LNCAP (cell line): ENCODE measurements around the gene CDC45.

Experiments used
- TF ChIP-seq, protein P1 (sequence below): fragments of 450-650 bp; IDR thresholded peaks from 2 replicates; pipeline ENCODE4 v1.5.1; 2017; ENCODE audit warnings: mild to moderate bottlenecking

Gene CDC45

DNA sequence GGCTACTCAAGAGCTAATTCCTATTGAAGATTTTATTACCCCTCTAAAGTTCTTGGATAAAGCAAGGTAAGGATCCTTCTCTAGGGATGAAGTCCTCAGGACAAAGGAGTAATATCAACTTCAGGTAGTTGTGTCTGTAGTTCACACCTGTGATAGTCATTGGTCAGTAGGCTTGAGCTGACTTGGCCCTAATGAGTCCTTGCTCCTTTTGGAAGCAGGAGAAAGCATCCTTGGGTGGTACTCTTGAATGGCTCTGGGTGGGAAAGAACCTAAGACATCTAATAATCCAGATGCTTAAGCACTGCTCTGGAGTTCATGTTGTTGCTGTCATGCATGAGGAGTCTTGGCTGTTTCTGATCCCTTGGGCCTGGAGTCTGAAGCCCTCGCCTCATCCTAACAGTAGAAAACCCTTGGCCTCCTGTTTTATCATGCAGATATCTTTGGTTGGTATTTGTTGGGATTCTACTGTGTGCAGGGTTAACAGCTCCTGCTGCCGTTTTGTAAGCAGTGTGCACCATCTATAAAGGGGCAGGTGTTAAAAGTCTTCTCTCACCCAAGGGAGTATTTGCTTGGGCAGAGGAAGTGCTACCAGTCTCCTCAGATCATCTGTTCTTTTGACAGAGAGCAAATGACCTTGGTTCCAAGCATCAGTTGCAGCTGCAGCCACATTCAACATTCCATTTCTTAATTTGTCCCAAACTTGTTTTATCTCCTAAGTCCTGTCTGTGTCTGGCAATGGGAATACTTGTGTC is 44.7 kb upstream of the CDC45 start:
- TF ChIP-seq, protein P1, sequence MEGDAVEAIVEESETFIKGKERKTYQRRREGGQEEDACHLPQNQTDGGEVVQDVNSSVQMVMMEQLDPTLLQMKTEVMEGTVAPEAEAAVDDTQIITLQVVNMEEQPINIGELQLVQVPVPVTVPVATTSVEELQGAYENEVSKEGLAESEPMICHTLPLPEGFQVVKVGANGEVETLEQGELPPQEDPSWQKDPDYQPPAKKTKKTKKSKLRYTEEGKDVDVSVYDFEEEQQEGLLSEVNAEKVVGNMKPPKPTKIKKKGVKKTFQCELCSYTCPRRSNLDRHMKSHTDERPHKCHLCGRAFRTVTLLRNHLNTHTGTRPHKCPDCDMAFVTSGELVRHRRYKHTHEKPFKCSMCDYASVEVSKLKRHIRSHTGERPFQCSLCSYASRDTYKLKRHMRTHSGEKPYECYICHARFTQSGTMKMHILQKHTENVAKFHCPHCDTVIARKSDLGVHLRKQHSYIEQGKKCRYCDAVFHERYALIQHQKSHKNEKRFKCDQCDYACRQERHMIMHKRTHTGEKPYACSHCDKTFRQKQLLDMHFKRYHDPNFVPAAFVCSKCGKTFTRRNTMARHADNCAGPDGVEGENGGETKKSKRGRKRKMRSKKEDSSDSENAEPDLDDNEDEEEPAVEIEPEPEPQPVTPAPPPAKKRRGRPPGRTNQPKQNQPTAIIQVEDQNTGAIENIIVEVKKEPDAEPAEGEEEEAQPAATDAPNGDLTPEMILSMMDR: no peak

DNA sequence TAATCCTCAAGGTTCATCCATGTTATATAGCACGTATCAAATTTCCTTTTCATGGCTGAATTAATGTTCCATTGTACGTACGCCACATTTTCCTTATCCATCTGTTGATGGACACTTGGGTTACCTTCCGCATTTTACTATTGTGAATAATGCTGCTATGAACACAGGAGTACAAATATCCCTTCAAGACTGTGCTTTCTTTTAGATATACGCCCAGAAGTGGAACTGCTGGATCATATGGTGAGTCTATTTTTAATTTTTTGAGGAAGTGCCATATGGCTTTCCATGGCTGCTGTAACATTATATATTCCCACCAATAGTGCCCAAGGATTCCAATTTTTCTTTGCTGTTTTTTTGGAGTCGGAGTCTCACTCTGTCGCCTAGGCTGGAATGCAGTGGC is 41.4 kb upstream of the CDC45 start:
- TF ChIP-seq, protein P1: no peak

DNA sequence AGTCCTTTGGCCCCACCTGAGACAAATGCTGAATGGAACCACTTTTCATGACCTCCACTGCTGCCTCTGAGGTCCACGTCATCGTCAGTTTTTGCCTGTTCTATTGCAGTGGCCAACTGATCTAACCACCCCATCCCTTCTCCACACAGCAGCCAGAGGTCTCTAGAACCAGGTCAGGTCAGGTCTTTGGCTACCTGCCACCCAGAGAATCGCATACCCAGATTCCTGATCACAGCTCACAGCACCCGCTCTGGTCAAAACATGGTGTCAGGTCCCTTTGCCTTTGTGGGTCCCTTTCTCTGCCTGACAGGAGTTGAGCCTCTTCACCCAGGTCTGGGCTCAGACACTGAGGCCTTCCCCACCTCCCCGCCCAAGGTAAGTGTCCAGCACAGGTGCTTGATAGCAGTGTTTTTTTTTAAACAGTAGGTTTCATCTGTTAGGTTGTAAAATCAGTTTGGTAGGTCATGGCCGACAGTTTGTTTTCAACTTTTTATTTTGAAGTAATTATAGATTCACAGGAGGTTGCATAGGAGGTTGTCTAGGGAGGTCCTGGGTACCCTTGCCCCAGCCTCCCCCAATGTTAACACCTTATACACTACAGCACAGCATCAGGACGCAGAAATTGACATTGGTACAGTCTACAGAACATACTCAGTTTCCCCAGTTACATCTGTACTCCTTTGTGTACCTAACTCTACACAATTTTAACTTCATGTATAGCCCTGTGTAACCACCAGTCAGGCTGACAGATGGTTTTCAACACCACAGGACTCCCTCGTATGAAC is 39.1 kb upstream of the CDC45 start:
- TF ChIP-seq, protein P1: no peak

DNA sequence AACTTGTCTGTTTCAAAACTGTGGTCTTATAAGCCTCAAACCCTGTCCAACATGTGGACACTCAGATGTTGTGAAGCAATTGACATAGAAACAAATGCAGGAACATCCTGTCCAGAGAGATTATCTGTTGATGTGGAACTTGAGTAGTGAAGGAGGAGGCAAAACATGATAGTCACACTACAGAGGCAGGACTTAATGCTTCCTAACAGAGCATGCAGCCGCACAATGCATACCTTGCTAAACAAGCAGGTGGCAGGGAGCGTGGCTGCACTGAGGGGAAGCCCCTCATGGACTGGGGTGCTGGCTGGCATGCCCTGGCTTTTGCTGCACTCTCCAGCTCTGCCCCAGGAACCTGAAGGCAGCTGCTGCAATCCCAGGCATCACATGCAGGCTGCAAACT is 37.6 kb upstream of the CDC45 start:
- TF ChIP-seq, protein P1: no peak

DNA sequence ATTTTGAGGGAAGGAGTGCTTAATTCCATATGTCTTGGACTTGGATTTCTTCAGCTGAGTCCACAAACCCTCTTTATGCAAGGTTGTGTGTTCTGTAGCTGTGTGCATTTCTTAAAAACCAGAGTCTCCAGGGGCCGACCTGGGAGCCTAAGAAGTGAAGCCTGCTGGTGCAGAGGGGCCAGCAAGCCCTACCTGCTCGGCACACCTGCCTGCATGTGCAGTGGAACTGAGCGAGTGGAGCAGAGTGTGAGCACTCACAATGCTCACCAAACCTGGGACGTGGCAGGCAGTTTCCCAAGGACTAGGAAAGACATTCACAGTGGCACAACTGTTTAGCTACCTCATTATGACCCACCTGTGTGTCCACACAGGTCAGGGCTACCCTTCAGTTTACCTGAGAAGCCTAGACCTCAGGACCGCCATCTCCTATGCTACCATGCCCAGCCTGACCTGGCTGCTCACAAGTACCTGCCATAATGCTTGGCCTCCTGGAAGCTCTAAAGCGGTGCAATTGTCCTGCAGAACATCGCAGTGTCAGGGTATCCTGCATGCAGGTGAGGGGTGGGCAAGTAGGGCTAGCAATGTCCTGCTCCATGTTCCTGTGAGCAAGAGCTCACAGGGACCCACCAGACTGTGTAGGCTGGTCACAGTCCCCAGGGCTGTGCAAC is 36.0 kb upstream of the CDC45 start:
- TF ChIP-seq, protein P1: no peak

DNA sequence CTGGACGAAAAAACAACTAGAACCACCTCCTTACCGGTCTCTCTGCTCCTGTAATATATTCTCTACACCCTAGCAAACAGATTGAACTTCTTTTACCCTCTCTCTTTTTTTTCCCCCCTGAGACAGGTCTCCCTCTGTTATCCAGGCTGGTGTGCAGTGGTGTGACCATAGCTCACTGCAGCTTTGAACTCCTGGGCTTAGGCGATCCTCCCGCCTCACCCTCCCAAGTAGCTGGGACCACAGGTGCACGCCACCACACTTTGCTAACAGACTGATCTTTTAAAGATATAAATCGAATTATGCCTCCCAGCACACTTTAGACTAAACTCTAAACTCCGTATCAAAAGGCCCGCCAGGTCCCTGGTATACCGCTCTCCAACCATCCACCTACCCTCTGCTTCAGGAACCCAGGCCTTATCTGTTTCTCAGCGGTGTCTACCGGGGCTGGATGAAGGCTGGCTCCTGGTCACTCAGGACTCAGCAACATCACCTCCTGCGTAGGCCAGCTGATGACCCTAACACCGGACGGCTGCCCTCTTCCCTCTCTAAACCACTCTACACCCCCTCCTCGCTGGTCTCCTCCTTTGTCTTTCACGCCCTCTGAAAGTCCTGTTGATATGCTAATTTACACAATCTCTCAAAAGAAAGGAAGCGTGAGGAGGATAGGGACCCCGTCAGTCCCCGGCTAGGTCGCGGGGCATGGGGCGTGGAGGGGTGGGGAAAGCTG is 33.0 kb upstream of the CDC45 start:
- TF ChIP-seq, protein P1: no peak
